Muscle of arm (tissue), 12 donors: ENCODE data around the gene GNAS. TPM values are rescaled to one million over a fixed set of nuclear protein-coding genes. Genes with fewer than 3 reads are reported as not detected.

Experiments
- polyA plus RNA-seq, 12 donors: library from polyadenylated mRNA; unstranded; fragments of 120-200 nt; gene quantifications; one replicate each; pipeline ENCODE4 v1.2.1, GENCODE V29; 2013; ENCODE audit not compliant: insufficient read length in 12 of 12

The GNAS gene
- polyA plus RNA-seq, 12 donors: 1,830 to 3,969 (median 3,341) TPM

Other genes starting within 250 kb of the GNAS start
- gene STX16, start 201.4 kb upstream of the GNAS start, polyA plus RNA-seq: 10 to 100 TPM in 11 of 12 donors, not detected in 1; 40.5 to 88.0 (median 66.6) TPM
- gene NPEPL1, start 159.9 kb upstream of the GNAS start, polyA plus RNA-seq: 10 to 100 TPM in 11 of 12 donors, not detected in 1; 29.9 to 52.4 (median 38.1) TPM
- 1 to 10 TPM in 10 of 12 donors, not detected in 2; 1.2 to 4.0 (median 2.2) TPM for gene GNAS-AS1, start 1.8 kb upstream of the GNAS start, polyA plus RNA-seq
- 10 to 100 TPM in 11 of 12 donors, not detected in 1; 46.8 to 95.9 (median 59.8) TPM for gene NELFCD, start 128.5 kb downstream of the GNAS start, polyA plus RNA-seq
- 100 to 1,000 TPM in 1 of 12 donors, 10 to 100 TPM in 10, not detected in 1; 56.0 to 108 (median 65.1) TPM for gene CTSZ, start 154.5 kb downstream of the GNAS start, polyA plus RNA-seq
- 1 to 10 TPM in 2 of 12 donors, under 1 TPM in 8, not detected in 2; 0.20 to 1.1 (median 0.59) TPM for gene TUBB1, start 166.7 kb downstream of the GNAS start, polyA plus RNA-seq
- gene ATP5F1E, start 179.6 kb downstream of the GNAS start, polyA plus RNA-seq: 100 to 1,000 TPM in 10 of 12 donors, 10 to 100 TPM in 1, not detected in 1; 54.1 to 215 (median 171) TPM
- gene PRELID3B, start 190.1 kb downstream of the GNAS start, polyA plus RNA-seq: 1,000 to 10,000 TPM in 1 of 12 donors, 10 to 100 TPM in 11; 41.2 to 1,582 (median 52.9) TPM